HCT116 (cell line): ENCODE data around the gene PCDHGA11. TPM values are rescaled to one million over a fixed set of nuclear protein-coding genes. Genes with fewer than 3 reads are reported as not detected.

Experiments used
- ATAC-seq: fragments of 200-7000 bp; cut with Tn5 transposase; 2 replicates; pipeline ENCODE4 v1.9.1; 2020; ENCODE audit warnings: mild to moderate bottlenecking, moderate library complexity
- BruUV-seq: library from RNA; stranded (reverse); fragments of 400-500 nt; replicated peaks from 2 replicates; lab custom pipeline; 2021; lab: Mats Ljungman, UMichigan
- CTCF ChIA-PET: fragments of 300-600 bp; sonication (Branson Sonifier 250); formaldehyde crosslinking; loops from one replicate; lab custom pipeline; 2021; ENCODE audit warnings: antibody characterized with exemption; lab: Charles Lee
- POLR2A ChIA-PET: fragments of 300-600, 350-600 bp; sonication (Branson Sonifier 250); formaldehyde crosslinking; loops from one replicate; lab custom pipeline; 2021; ENCODE audit warnings: antibody characterized with exemption; lab: Charles Lee
- RAD21 ChIA-PET, 2 experiments: fragments of 300-600 bp; sonication (Branson Sonifier 250); formaldehyde crosslinking; loops; one replicate each; lab custom pipeline; 2023; ENCODE audit warnings: low total read pairs in 2 of 2; ENCODE audit not compliant: uncharacterized antibody in 2 of 2, unreplicated experiment in 2 of 2, low non-redundant PET in 1 of 2; lab: Charles Lee
- DNase-seq: peaks from one replicate; pipeline ENCODE4 v3.0.0-alpha.2; 2010; ENCODE audit warnings: low read depth, low spot score
- H2AFZ ChIP-seq: fragments of 200-600 bp; shearing (Covaris generic), sonication (generic); 2 replicates; pipeline ENCODE4 v1.6.1; 2017; ENCODE audit warnings: low read depth, mixed run types, mixed read lengths, antibody characterized with exemption, low read length; ENCODE audit not compliant: poor library complexity, severe bottlenecking
- H3K27ac ChIP-seq: 2 replicates; pipeline ENCODE4 v1.5.1; 2012; ENCODE audit warnings: low read depth, low read length
- H3K27me3 ChIP-seq: fragments of 200-600 bp; sonication (generic); 2 replicates; pipeline ENCODE4 v1.6.1; 2016; ENCODE audit warnings: mixed run types, low read length, mixed read lengths; ENCODE audit not compliant: insufficient read depth
- H3K36me3 ChIP-seq, 2 experiments: fragments of 200-500 bp in 1 of 2; fragments of 200-600 bp in 1 of 2; sonication (Bioruptor generic) in 1 of 2; sonication (generic) in 1 of 2; 2 replicates each; pipeline versions ENCODE4 v1.5.1 to v1.6.1; 2014 to 2016; ENCODE audit warnings: low read length in 2 of 2, inconsistent platforms in 1 of 2, mixed read lengths in 1 of 2, mixed run types in 1 of 2; ENCODE audit not compliant: insufficient read depth in 2 of 2, control insufficient read depth in 1 of 2
- H3K4me1 ChIP-seq, 2 experiments: fragments of 200-600 bp in 1 of 2; sonication (generic) in 1 of 2; 2 replicates each; pipeline versions ENCODE4 v1.5.1 to v1.6.1; 2012 to 2017; ENCODE audit warnings: low read length in 2 of 2, inconsistent platforms in 1 of 2, mild to moderate bottlenecking in 1 of 2, mixed read lengths in 1 of 2, mixed run types in 1 of 2, moderate library complexity in 1 of 2; ENCODE audit not compliant: insufficient read depth in 2 of 2, control insufficient read depth in 1 of 2
- H3K4me2 ChIP-seq: fragments of 200-600 bp; sonication (generic); 2 replicates; pipeline ENCODE4 v1.6.1; 2017; ENCODE audit warnings: mixed run types, low read length, mixed read lengths
- H3K4me3 ChIP-seq, 2 experiments: fragments of 200-600 bp in 1 of 2; sonication (generic) in 1 of 2; replicated peaks in 1 of 2; 2 replicates each; pipeline ENCODE4 v1.5.1; 2011 to 2016; ENCODE audit warnings: low read length in 2 of 2, control low read depth in 1 of 2, low read depth in 1 of 2, mild to moderate bottlenecking in 1 of 2, mixed read lengths in 1 of 2, mixed run types in 1 of 2
- H3K79me2 ChIP-seq: fragments of 200-600 bp; sonication (generic); 2 replicates; pipeline ENCODE4 v1.6.1; 2017; ENCODE audit warnings: mild to moderate bottlenecking, mixed run types, low read length, moderate library complexity, mixed read lengths; ENCODE audit not compliant: insufficient read depth
- H3K9ac ChIP-seq: fragments of 200-600 bp; sonication (generic); 2 replicates; pipeline ENCODE4 v1.6.1; 2016; ENCODE audit warnings: low read length, mixed read lengths
- H3K9me2 ChIP-seq: fragments of 200-600 bp; sonication (generic), shearing (Covaris generic); 2 replicates; pipeline ENCODE4 v1.6.1; 2017; ENCODE audit warnings: mixed run types, mild to moderate bottlenecking, moderate library complexity; ENCODE audit not compliant: insufficient read depth
- H3K9me3 ChIP-seq, 2 experiments: fragments of 200-500 bp in 1 of 2; fragments of 200-600 bp in 1 of 2; sonication (Bioruptor generic) in 1 of 2; sonication (generic) in 1 of 2; 2 replicates each; pipeline ENCODE4 v1.6.1; 2014 to 2017; ENCODE audit warnings: low read length in 2 of 2, mixed read lengths in 2 of 2, inconsistent platforms in 1 of 2, low read depth in 1 of 2, mild to moderate bottlenecking in 1 of 2, mixed run types in 1 of 2, moderate library complexity in 1 of 2; ENCODE audit not compliant: control insufficient read depth in 1 of 2, insufficient read depth in 1 of 2
- H4K20me1 ChIP-seq: fragments of 200-600 bp; sonication (generic), shearing (Covaris generic); 2 replicates; pipeline ENCODE4 v1.6.1; 2017; ENCODE audit warnings: mixed run types, mild to moderate bottlenecking, moderate library complexity; ENCODE audit not compliant: insufficient read depth
- CBX3 ChIP-seq: IDR thresholded peaks from 2 replicates; pipeline ENCODE4 v1.6.1; 2012; ENCODE audit warnings: low read depth
- CEBPB ChIP-seq: IDR thresholded peaks from 2 replicates; pipeline ENCODE4 v1.6.1; 2012; ENCODE audit warnings: low read depth
- EGR1 ChIP-seq: IDR thresholded peaks from 2 replicates; pipeline ENCODE4 v1.6.1; 2012; ENCODE audit warnings: low read depth
- EZH2 ChIP-seq: fragments of 200-600 bp; sonication (generic); IDR thresholded peaks from 2 replicates; pipeline ENCODE4 v1.6.1; 2017; ENCODE audit warnings: antibody characterized with exemption, mixed run types
- EZH2phosphoT487 ChIP-seq: fragments of 200-600 bp; IDR thresholded peaks from 2 replicates; pipeline ENCODE4 v1.6.1; 2018; ENCODE audit warnings: antibody characterized with exemption, borderline replicate concordance
- FOSL1 ChIP-seq: IDR thresholded peaks from 2 replicates; pipeline ENCODE4 v1.6.1; 2012; ENCODE audit warnings: low read depth
- JUND ChIP-seq: IDR thresholded peaks from 2 replicates; pipeline ENCODE4 v1.6.1; 2012
- POLR2A ChIP-seq: IDR thresholded peaks from 2 replicates; pipeline ENCODE4 v1.7.0; 2011; ENCODE audit warnings: borderline replicate concordance; ENCODE audit not compliant: insufficient read depth, insufficient read length; ENCODE audit errors: extremely low read depth
- REST ChIP-seq: IDR thresholded peaks from 2 replicates; pipeline ENCODE4 v1.6.1; 2012; ENCODE audit warnings: low read depth
- SP1 ChIP-seq: IDR thresholded peaks from 2 replicates; pipeline ENCODE4 v1.6.1; 2012; ENCODE audit warnings: low read depth
- YY1 ChIP-seq: IDR thresholded peaks from 2 replicates; pipeline ENCODE4 v1.6.1; 2011; ENCODE audit warnings: low read length, low read depth, moderate library complexity, mild to moderate bottlenecking; ENCODE audit not compliant: insufficient replicate concordance; ENCODE audit errors: extremely low read depth
- ZBTB33 ChIP-seq: IDR thresholded peaks from 2 replicates; pipeline ENCODE4 v1.6.1; 2011; ENCODE audit warnings: mild to moderate bottlenecking, low read length, moderate library complexity; ENCODE audit not compliant: insufficient replicate concordance; ENCODE audit errors: extremely low read depth
- intact Hi-C: fragments of 100-400 bp; cut with micrococcal nuclease; formaldehyde crosslinking; loops from 2 replicates; pipeline ENCODE4 v1.10.0; 2022
- total RNA-seq: library from RNA; stranded (reverse); gene quantifications from one replicate; pipeline ENCODE4 v1.2.1, GENCODE V29; 2021; ENCODE audit not compliant: unreplicated experiment

PCDHGA11 gene
- total RNA-seq, 1 experiment from 2014 or later, result 0.39 TPM

- no peak for DNase-seq
- Histone ChIP-seq H3K4me2 (no peak within 1 kb of the TSS), H3K9me2 (no peaks in the 10 kb centered on the region), H3K27me3 (no peaks in the 10 kb centered on the region), H3K79me2 (no peaks in the 10 kb centered on the region), H2AFZ (no peak within 1 kb of the TSS), H3K9ac (no peak within 1 kb of the TSS), H3K4me1 (no peaks in the 10 kb centered on the region), H4K20me1 (no peaks in the 10 kb centered on the region), H3K36me3 (no peaks in the 10 kb centered on the region), H3K27ac (no peak within 1 kb of the TSS), H3K4me3 (no peak within 1 kb of the TSS), H3K9me3 (no peaks in the 10 kb centered on the region; a peak in 2 of 4 replicates)
- intact Hi-C loops, result no loop called here
- CTCF ChIA-PET, result no interaction called here
- no peak for TF ChIP-seq SP1
- TF ChIP-seq FOSL1, result no peak
- TF ChIP-seq EZH2, result no peak
- TF ChIP-seq CEBPB, result no peak
- no peak for TF ChIP-seq POLR2A
- no peak for TF ChIP-seq CBX3
- RAD21 ChIA-PET, result no interaction called here
- POLR2A ChIA-PET, result no interaction called here
- BruUV-seq, result no TSS peak
- no peak for ATAC-seq
These were observed 38.2 kb upstream of the PCDHGA11 start, which contains the start of gene PCDHGA7 for GRCh38 chr5:141382469-141383294. PCDHGA7 (plus strand) TSS chr5:141382742; CDS start chr5:141382900, 158 bp downstream.

- H3K36me3 ChIP-seq, result no peaks in the 10 kb centered on the region
- intact Hi-C loops, result no loop called here
- no peak for DNase-seq
- no peaks in the 10 kb centered on the region for H3K79me2 ChIP-seq
- no peaks in the 10 kb centered on the region for H3K4me1 ChIP-seq
- H3K4me2 ChIP-seq, result no peak overlapping the region
- RAD21 ChIA-PET, result no interaction called here
- no peak overlapping the region for H3K9ac ChIP-seq
- no peaks in the 10 kb centered on the region for H3K9me2 ChIP-seq
- no peak for ATAC-seq
- POLR2A ChIA-PET, result no interaction called here
- no peak overlapping the region for H3K27ac ChIP-seq
- H3K9me3 ChIP-seq, result no peaks in the 10 kb centered on the region; a peak in 2 of 4 replicates
- no TSS peak for BruUV-seq
- no peaks in the 10 kb centered on the region for H4K20me1 ChIP-seq
- CTCF ChIA-PET, result no interaction called here
- no peak overlapping the region for H2AFZ ChIP-seq
- no peaks in the 10 kb centered on the region for H3K27me3 ChIP-seq
- H3K4me3 ChIP-seq, result no peak overlapping the region
- TF ChIP-seq REST (no peak), CBX3 (no peak), SP1 (no peak), EZH2phosphoT487 (no peak), ZBTB33 (no peak), JUND (no peak), EGR1 (no peak), YY1 (no peak)
These were observed 37.5 kb upstream of the PCDHGA11 start for GRCh38 chr5:141383345-141383744.
